Upper lobe of left lung (tissue), 4 donors: ENCODE results near the gene ARHGEF7.

Experiments
- POLR2AphosphoS5 ChIP-seq, 2 donors: sonication (generic); formaldehyde crosslinking; IDR thresholded peaks; one replicate each; pipeline ENCODE4 v1.5.1; 2017; ENCODE audit warnings: antibody characterized with exemption in 2 of 2
- TF ChIP-seq, protein P1 (sequence below), 6 experiments: fragments of 450-650 bp in 4 of 6; fragments of 200-600 bp in 2 of 6; sonication (generic) in 2 of 6; IDR thresholded peaks; one replicate each; pipeline ENCODE4 v1.5.1; 2016 to 2019; ENCODE audit warnings: antibody characterized with exemption in 6 of 6

DNA sequence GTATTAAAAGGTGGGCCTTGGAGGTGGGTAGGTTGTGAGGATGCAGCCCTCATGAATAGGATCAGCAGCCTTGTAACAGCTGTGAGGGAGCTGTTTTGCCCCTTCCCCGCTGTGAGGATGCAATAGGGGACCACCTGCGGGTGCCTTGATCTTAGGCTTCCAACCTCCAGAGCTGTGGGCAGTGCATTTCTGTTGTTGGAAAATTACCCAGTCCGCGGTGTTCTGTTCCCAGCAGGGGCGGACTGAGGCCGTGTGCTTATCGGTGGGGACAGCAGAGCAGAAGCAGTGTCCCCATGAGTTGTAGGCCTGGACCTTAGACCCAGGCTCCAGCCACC is 150.6 kb downstream of the ARHGEF7 start:
- TF ChIP-seq, protein P1, sequence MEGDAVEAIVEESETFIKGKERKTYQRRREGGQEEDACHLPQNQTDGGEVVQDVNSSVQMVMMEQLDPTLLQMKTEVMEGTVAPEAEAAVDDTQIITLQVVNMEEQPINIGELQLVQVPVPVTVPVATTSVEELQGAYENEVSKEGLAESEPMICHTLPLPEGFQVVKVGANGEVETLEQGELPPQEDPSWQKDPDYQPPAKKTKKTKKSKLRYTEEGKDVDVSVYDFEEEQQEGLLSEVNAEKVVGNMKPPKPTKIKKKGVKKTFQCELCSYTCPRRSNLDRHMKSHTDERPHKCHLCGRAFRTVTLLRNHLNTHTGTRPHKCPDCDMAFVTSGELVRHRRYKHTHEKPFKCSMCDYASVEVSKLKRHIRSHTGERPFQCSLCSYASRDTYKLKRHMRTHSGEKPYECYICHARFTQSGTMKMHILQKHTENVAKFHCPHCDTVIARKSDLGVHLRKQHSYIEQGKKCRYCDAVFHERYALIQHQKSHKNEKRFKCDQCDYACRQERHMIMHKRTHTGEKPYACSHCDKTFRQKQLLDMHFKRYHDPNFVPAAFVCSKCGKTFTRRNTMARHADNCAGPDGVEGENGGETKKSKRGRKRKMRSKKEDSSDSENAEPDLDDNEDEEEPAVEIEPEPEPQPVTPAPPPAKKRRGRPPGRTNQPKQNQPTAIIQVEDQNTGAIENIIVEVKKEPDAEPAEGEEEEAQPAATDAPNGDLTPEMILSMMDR (IDR thresholded peaks at IDR 0.05) = no peak
- TF ChIP-seq POLR2AphosphoS5 (IDR thresholded peaks at IDR 0.05) = no peak
